HFFc6 (cell line): Measurements from ENCODE around the gene TASOR. TPM values are rescaled to one million over a fixed set of nuclear protein-coding genes. Genes with fewer than 3 reads are reported as not detected.

Experiments used
- DNase-seq: peaks from one replicate; pipeline ENCODE4 v3.0.0-alpha.2; 2018
- H3K27ac Mint-ChIP-seq: 2 replicates; pipeline ENCODE4 v1.8.0; 2020; ENCODE audit warnings: mild to moderate bottlenecking, mixed read lengths
- H3K27me3 Mint-ChIP-seq: 2 replicates; pipeline ENCODE4 v1.8.0; 2021; ENCODE audit warnings: mild to moderate bottlenecking, moderate library complexity, mixed read lengths; ENCODE audit not compliant: insufficient read depth
- H3K36me3 Mint-ChIP-seq: 2 replicates; pipeline ENCODE4 v1.8.0; 2021; ENCODE audit warnings: low read depth, mixed read lengths
- H3K4me1 Mint-ChIP-seq: 2 replicates; pipeline ENCODE4 v1.8.0; 2020; ENCODE audit warnings: low read depth, mixed read lengths
- H3K4me3 Mint-ChIP-seq: 2 replicates; pipeline ENCODE4 v1.8.0; 2020; ENCODE audit warnings: mild to moderate bottlenecking, moderate library complexity, mixed read lengths
- H3K9me3 Mint-ChIP-seq: 2 replicates; pipeline ENCODE4 v1.8.0; 2020; ENCODE audit warnings: mild to moderate bottlenecking, mixed read lengths
- total RNA-seq, 6 experiments: library from RNA; stranded (reverse); fragmentation: NEBNext Ultra II Directional; extraction: Animal tissue kit (Norgen Biotek cat#: 25700); gene quantifications; 2 replicates in 1 of 6; 3 replicates in 5 of 6; pipeline ENCODE4 v1.2.3, GENCODE V29; 2021
- TF ChIP-seq, protein P1 (sequence below): fragments of 200-600 bp; sonication (generic); IDR thresholded peaks from 2 replicates; pipeline ENCODE4 v1.5.0; 2021; ENCODE audit warnings: antibody characterized with exemption, mild to moderate bottlenecking

TASOR gene
- total RNA-seq, 6 experiments from 2014 or later = 44.1 to 52.9 (median 47.6) TPM

GRCh38 chr3:56677286-56677685, 5.8 kb downstream of the TASOR start:
- DNase-seq = no peak
- Mint-ChIP-seq H3K27me3 (no peaks in the 10 kb centered on the region; the same call in 1 of the 2 replicates), H3K4me3 (no peak overlapping the region), H3K4me1 (peaks cover 44% of the 10 kb centered on the region), H3K27ac (peak overlapping the region; percentile 16), H3K36me3 (peaks cover 44% of the 10 kb centered on the region), H3K9me3 (no peaks in the 10 kb centered on the region)
- TF ChIP-seq, protein P1, sequence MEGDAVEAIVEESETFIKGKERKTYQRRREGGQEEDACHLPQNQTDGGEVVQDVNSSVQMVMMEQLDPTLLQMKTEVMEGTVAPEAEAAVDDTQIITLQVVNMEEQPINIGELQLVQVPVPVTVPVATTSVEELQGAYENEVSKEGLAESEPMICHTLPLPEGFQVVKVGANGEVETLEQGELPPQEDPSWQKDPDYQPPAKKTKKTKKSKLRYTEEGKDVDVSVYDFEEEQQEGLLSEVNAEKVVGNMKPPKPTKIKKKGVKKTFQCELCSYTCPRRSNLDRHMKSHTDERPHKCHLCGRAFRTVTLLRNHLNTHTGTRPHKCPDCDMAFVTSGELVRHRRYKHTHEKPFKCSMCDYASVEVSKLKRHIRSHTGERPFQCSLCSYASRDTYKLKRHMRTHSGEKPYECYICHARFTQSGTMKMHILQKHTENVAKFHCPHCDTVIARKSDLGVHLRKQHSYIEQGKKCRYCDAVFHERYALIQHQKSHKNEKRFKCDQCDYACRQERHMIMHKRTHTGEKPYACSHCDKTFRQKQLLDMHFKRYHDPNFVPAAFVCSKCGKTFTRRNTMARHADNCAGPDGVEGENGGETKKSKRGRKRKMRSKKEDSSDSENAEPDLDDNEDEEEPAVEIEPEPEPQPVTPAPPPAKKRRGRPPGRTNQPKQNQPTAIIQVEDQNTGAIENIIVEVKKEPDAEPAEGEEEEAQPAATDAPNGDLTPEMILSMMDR = no peak

DNA sequence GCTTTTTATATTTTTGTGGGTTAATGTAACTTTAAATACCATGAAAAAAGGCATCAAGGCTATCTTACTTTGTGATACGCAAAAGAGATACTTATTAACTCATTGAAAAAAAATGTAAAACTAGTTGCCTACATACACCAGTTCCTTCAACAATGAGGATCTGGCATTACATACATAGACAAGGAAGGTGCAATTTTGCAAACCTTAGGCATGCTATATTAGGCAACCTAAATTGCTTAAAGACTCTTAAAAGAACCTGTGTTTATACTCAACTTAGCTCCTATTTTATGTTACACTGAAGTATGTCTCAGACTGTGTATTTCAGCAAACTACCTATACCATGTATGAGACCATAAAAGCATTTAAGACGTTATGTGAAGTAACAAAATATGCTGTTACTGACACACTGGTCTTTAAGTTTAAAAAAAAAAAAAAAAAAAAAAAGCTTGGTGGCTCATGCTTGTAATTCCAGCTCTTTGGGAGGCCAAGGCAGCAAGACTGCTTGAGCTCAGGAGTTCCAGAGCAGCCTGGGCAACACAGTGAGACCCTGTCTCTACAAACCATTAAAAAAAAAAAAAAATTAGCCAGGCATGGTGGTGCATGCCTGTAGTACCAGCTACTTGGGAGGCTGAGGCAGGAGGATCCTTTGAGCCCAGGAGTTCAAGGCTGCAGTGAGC, 9.1 kb downstream of the TASOR start:
- no peaks in the 10 kb centered on the region for H3K9me3 Mint-ChIP-seq
- H3K4me3 Mint-ChIP-seq = no peak overlapping the region
- H3K36me3 Mint-ChIP-seq = peaks cover 37% of the 10 kb centered on the region
- H3K27me3 Mint-ChIP-seq = no peaks in the 10 kb centered on the region; the same call in 1 of the 2 replicates
- TF ChIP-seq, protein P1 = no peak
- DNase-seq = no peak
- no peak overlapping the region for H3K27ac Mint-ChIP-seq
- H3K4me1 Mint-ChIP-seq = peaks cover 13% of the 10 kb centered on the region

GRCh38 chr3:56667973-56668579, 15.0 kb downstream of the TASOR start:
- TF ChIP-seq, protein P1 = no peak
- H3K36me3 Mint-ChIP-seq = peaks cover 38% of the 10 kb centered on the region
- no peaks in the 10 kb centered on the region for H3K4me1 Mint-ChIP-seq
- no peaks in the 10 kb centered on the region for H3K9me3 Mint-ChIP-seq
- no peak overlapping the region for H3K4me3 Mint-ChIP-seq
- no peaks in the 10 kb centered on the region for H3K27me3 Mint-ChIP-seq
- DNase-seq = no peak
- no peak overlapping the region for H3K27ac Mint-ChIP-seq

DNA sequence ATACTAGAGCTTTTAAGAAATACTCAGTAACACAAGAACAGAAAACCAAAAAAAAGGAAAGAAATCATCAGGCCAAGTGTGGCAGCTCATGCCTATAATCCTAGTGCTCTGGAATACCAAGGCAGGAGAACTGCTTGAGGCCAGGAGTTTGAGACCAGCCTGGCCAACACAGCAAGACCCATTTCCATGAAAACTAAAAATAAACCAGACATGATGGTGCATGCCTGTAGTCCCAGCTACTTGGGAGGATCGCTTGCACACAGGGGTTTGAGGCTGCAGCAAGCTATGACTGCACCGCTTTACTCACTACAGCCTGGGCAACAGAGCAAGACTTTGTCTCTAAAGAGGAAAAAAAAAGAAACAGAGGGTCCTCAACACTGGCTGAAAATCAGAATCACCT, 18.2 kb downstream of the TASOR start:
- Mint-ChIP-seq H3K9me3 (no peaks in the 10 kb centered on the region), H3K4me3 (no peak overlapping the region), H3K27me3 (no peaks in the 10 kb centered on the region), H3K4me1 (no peaks in the 10 kb centered on the region), H3K27ac (no peak overlapping the region), H3K36me3 (peaks cover 35% of the 10 kb centered on the region)
- TF ChIP-seq, protein P1 = no peak
- no peak for DNase-seq

GRCh38 chr3:56655709-56656108, 27.4 kb downstream of the TASOR start:
- Mint-ChIP-seq H3K27ac (no peak overlapping the region), H3K4me3 (no peak overlapping the region), H3K4me1 (peaks cover 6% of the 10 kb centered on the region), H3K36me3 (peaks cover 49% of the 10 kb centered on the region), H3K27me3 (no peaks in the 10 kb centered on the region; the same call in 1 of the 2 replicates), H3K9me3 (no peaks in the 10 kb centered on the region)
- DNase-seq = no peak
- TF ChIP-seq, protein P1 = no peak
